Measurements from ENCODE around the gene MTRR. TPM values are rescaled to one million over a fixed set of nuclear protein-coding genes. Genes with fewer than 3 reads are reported as not detected.

MTRR gene
- total RNA-seq, 1 experiment from 2014 or later: 72.6 TPM

GRCh38 chr5:7844901-7845300 lies 24.0 kb upstream of the MTRR start:
- no peaks in the 10 kb centered on the region; the same call in 1 of the 2 replicates for H3K9me3 ChIP-seq (ENCODE audit: insufficient read depth, low read depth)
- no peak overlapping the region for H3K4me3 ChIP-seq
- no peaks in the 10 kb centered on the region for H3K79me2 ChIP-seq (ENCODE audit: low read depth)
- H4K20me1 ChIP-seq (ENCODE audit: insufficient read depth): no peaks in the 10 kb centered on the region
- TF ChIP-seq, protein P1, sequence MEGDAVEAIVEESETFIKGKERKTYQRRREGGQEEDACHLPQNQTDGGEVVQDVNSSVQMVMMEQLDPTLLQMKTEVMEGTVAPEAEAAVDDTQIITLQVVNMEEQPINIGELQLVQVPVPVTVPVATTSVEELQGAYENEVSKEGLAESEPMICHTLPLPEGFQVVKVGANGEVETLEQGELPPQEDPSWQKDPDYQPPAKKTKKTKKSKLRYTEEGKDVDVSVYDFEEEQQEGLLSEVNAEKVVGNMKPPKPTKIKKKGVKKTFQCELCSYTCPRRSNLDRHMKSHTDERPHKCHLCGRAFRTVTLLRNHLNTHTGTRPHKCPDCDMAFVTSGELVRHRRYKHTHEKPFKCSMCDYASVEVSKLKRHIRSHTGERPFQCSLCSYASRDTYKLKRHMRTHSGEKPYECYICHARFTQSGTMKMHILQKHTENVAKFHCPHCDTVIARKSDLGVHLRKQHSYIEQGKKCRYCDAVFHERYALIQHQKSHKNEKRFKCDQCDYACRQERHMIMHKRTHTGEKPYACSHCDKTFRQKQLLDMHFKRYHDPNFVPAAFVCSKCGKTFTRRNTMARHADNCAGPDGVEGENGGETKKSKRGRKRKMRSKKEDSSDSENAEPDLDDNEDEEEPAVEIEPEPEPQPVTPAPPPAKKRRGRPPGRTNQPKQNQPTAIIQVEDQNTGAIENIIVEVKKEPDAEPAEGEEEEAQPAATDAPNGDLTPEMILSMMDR (conservative IDR thresholded peaks at IDR 0.05): no peak
- no peak for TF ChIP-seq EZH2 (IDR thresholded peaks at IDR 0.05; ENCODE audit: low read depth)
- no peaks in the 10 kb centered on the region for H3F3A ChIP-seq (ENCODE audit: insufficient read depth, low read depth)
- POLR2A ChIA-PET (ENCODE audit: unreplicated experiment): no interaction called here
- intact Hi-C loops (cut with micrococcal nuclease; ENCODE audit: unreplicated experiment): no loop called here
- no TSS peak for BruUV-seq (replicated peaks)
- H3K27ac ChIP-seq: no peak overlapping the region
- H2AFZ ChIP-seq: no peak overlapping the region
- CTCF ChIA-PET: no interaction called here
- DNase-seq: no peak
- no peak overlapping the region for H3K4me2 ChIP-seq
- H3K27me3 ChIP-seq (ENCODE audit: insufficient read depth, low read depth): peaks cover 91% of the 10 kb centered on the region
- no peaks in the 10 kb centered on the region for H3K36me3 ChIP-seq (ENCODE audit: low read depth)
- no peaks in the 10 kb centered on the region for H3K9me2 ChIP-seq (ENCODE audit: insufficient read depth)
- no peaks in the 10 kb centered on the region for H3K4me1 ChIP-seq (replicated peaks; ENCODE audit: insufficient read depth)

- no TSS peak for BruUV-seq (replicated peaks)
- TF ChIP-seq, protein P1 (conservative IDR thresholded peaks at IDR 0.05): no peak
- no peak for TF ChIP-seq EZH2 (IDR thresholded peaks at IDR 0.05; ENCODE audit: low read depth)
- POLR2A ChIA-PET (ENCODE audit: unreplicated experiment): no interaction called here
Measured at GRCh38 chr5:7845557-7845956, 23.4 kb upstream of the MTRR start.

GRCh38 chr5:7846327-7846726 lies 22.6 kb upstream of the MTRR start:
- H3F3A ChIP-seq (ENCODE audit: insufficient read depth, low read depth): no peaks in the 10 kb centered on the region
- H3K9me2 ChIP-seq (ENCODE audit: insufficient read depth): no peaks in the 10 kb centered on the region
- H3K9me3 ChIP-seq (ENCODE audit: insufficient read depth, low read depth): no peaks in the 10 kb centered on the region; the same call in 1 of the 2 replicates
- intact Hi-C loops (cut with micrococcal nuclease; ENCODE audit: unreplicated experiment): no loop called here
- H3K4me2 ChIP-seq: no peak overlapping the region
- H3K4me3 ChIP-seq: no peak overlapping the region
- DNase-seq: no peak
- no peak overlapping the region for H2AFZ ChIP-seq
- no peaks in the 10 kb centered on the region for H3K36me3 ChIP-seq (ENCODE audit: low read depth)
- ChIA-PET CTCF (no interaction called here), POLR2A (ENCODE audit: unreplicated experiment) (no interaction called here)
- H3K27ac ChIP-seq: no peak overlapping the region
- H3K79me2 ChIP-seq (ENCODE audit: low read depth): no peaks in the 10 kb centered on the region
- H3K27me3 ChIP-seq (ENCODE audit: insufficient read depth, low read depth): peaks cover 79% of the 10 kb centered on the region
- TF ChIP-seq, protein P1 (conservative IDR thresholded peaks at IDR 0.05): no peak
- TF ChIP-seq EZH2 (IDR thresholded peaks at IDR 0.05; ENCODE audit: low read depth): no peak
- H4K20me1 ChIP-seq (ENCODE audit: insufficient read depth): no peaks in the 10 kb centered on the region
- no peaks in the 10 kb centered on the region for H3K4me1 ChIP-seq (replicated peaks; ENCODE audit: insufficient read depth)
- BruUV-seq (replicated peaks): no TSS peak

More at GRCh38 chr5:7845557-7845956, 23.4 kb upstream of the MTRR start:
- CTCF ChIA-PET: no interaction called here
- Histone ChIP-seq H3K27me3 (ENCODE audit: insufficient read depth, low read depth) (peaks cover 85% of the 10 kb centered on the region), H3K4me3 (no peak overlapping the region), H3K79me2 (ENCODE audit: low read depth) (no peaks in the 10 kb centered on the region), H3F3A (ENCODE audit: insufficient read depth, low read depth) (no peaks in the 10 kb centered on the region), H4K20me1 (ENCODE audit: insufficient read depth) (no peaks in the 10 kb centered on the region), H3K4me1 (replicated peaks; ENCODE audit: insufficient read depth) (no peaks in the 10 kb centered on the region), H3K36me3 (ENCODE audit: low read depth) (no peaks in the 10 kb centered on the region), H3K27ac (no peak overlapping the region), H3K4me2 (no peak overlapping the region), H3K9me3 (ENCODE audit: insufficient read depth, low read depth) (no peaks in the 10 kb centered on the region; the same call in 1 of the 2 replicates), H3K9me2 (ENCODE audit: insufficient read depth) (no peaks in the 10 kb centered on the region), H2AFZ (no peak overlapping the region)
- no peak for DNase-seq
- intact Hi-C loops (cut with micrococcal nuclease; ENCODE audit: unreplicated experiment): no loop called here

Data from PC-9 (cell line).